Activated T-helper 9 cell treated with anti-CD3 and anti-CD28 coated beads, Interleukin-2, amount 50 U/mL, for 16 hours (primary cell): ENCODE measurements around the gene BNC1.
"Not testable (repeated sequence)": the region's sequence is repeated elsewhere in the genome, so short reads cannot be mapped to it uniquely, and the experiment has no call there.

Experiments
- DNase-seq: peaks from one replicate; pipeline ENCODE4 v3.0.0-alpha.2; 2020; ENCODE audit warnings: low read depth

BNC1 gene

DNA sequence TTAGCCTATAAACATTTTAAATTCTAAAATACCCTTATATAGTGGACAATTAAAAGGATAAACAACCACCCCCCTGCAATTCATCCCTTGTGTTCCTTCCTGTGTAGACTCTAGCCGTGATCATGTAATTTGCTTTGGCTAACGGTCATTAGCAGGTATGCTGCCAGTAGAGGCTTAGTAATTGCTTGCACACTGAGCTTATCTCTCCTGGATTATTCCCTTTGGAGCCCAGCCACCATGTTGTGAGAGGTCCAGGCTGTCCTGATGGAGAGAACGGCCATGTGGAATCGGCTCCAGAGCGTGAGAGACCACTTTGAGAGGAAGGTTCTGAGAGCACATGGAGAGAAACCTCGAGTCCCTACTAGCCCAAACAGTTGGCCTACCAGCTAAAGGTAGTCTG lies 11.0 kb upstream of the BNC1 start:
- DNase-seq, result no peak

DNA sequence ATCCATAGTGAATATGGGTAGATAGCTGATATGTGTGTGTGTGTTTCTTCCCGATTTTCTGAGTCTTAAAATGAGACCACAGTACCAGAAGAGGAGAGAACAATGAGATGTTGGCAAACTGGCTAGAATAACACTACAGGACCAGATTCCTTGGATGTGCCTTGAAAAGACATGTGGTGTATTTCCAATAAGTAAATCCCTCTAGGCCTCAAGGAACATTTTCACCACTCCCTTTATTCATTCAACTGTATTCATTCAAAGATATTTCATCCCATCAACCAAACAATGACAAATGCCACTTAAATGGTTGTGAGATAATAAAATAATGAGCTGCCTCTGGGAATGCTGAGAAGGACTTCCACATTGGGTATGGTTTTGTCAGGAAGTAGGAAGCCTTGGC lies 8.7 kb upstream of the BNC1 start:
- DNase-seq, result no peak

DNA sequence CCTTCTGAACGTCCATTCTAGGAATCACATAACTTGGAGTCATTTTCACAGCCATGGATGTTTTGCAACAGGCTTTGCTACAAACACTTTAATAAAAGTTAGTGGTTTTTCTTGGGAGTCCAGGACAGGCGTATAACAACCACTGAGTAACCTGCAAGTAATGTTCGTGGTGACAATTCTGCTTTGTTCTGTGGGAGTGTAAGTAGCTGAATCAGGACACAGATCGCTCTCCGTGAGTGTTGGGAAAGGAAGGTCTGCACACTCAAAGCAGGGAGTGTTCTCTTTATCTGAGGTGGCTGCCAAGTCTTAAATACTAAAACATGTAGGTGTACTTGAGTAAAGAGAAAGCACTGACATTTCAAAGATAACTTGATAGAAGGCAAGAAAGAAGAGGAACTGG lies 7.9 kb upstream of the BNC1 start:
- DNase-seq, result no peak

DNA sequence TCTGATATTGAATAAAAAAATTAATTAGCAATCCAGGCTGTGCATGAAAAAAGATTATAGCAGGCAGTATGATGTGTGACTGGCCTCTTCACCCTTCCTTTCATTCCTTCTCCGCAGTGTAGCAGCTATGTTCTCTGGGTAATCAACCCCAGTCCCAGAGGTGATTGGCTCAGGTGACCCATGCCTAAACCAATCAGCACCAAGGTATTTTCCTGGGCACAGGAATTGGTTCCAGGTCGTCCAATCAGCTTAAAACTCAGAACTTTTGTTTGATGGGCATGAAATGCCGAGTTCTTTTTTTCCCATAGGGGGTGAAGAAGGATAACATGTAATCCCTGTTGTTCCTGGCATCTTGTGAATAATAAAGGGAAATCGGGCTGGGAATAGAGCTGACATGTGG lies 5.8 kb upstream of the BNC1 start:
- DNase-seq, result no peak

DNA sequence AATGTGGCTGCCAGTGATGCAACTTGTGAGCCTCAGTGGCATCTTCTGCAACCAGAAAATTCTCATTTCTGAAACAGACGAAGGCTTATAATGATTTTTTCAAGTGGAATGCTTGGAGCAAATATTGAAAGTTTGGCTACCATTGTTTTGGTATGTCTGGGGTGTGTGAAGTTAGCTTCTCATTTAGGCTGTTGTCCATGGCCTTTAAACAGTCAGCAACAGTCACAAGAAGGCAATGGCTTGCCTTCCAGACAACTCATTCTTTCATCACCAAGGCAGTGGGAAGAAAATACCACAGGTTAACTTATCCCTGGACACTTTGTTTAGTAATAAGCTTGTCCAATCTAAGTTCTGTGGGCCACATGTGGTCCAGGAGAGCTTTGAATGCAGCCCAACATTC lies 4.7 kb upstream of the BNC1 start:
- DNase-seq, result no peak

DNA sequence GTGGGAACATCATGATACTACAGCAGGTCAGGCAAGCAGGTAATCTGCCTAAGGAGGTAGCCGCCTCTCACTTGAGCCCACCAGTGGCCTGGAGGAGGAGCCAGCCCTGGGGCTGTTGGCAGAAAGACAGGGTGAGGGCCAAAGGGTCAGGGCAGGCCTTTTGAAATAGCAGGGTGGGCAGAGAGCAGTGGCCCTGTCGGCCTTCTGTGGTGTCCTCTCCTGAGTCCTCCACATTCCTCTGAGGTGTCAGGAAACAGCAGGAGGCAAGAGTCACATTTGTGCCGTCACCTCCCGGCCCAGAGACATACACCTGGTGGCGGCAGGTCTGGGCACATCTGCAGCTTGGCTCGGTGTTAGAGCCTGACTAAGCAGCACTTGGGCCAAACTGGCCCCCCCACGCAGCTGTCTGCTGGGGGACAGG lies 3.9 kb upstream of the BNC1 start:
- DNase-seq, result no peak

DNA sequence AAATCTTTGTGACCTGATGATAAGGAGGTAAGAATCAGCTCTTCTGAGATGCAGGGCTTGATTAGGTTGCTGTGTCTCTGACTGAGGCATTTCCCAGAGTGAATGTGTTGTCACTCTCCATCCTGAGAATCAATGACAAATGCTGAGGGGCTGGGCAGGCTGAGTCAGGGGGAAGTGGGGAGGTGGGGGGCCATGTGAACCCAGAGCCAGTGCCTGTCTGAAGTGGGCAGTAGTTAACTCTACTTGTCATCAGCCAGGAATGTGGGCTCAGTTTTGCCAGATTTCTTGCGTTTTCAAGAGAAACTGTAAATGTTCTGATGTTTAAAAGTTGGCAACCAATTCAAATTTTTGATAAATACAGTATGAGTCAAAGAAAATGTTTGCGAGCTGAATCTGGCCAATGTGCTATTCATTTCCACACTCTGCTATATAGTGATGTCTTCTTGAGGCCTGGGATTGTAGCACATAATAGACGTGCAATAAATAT lies 3.1 kb upstream of the BNC1 start:
- no peak for DNase-seq

DNA sequence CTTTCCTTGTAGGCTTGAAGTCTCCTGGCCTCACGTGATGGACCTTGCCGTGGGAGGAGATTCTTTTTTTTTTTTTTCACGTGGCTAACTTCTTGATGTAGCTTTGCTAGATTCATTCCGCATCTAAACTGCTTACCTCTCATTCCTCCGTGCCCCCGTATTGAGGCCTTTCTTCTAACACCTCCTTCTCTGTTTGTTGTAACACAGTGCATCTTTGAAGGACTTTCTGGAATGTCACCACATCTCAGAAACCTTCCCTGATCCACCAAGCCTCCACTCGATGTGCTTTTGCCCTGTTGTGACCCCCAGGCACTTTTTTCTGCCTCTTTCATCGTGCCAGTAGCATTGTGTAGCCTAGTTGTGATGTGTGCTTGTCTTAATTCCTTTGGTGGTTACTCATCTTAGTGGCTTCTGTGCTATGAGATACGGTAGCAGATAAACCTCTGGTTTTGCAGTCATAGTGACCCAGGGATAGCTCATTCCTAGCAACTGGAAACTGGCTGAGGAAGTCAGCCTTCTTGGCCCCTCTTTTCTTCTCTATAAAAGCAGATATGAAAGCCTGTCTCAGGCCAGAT lies 1.6 kb upstream of the BNC1 start:
- DNase-seq, result no peak

DNA sequence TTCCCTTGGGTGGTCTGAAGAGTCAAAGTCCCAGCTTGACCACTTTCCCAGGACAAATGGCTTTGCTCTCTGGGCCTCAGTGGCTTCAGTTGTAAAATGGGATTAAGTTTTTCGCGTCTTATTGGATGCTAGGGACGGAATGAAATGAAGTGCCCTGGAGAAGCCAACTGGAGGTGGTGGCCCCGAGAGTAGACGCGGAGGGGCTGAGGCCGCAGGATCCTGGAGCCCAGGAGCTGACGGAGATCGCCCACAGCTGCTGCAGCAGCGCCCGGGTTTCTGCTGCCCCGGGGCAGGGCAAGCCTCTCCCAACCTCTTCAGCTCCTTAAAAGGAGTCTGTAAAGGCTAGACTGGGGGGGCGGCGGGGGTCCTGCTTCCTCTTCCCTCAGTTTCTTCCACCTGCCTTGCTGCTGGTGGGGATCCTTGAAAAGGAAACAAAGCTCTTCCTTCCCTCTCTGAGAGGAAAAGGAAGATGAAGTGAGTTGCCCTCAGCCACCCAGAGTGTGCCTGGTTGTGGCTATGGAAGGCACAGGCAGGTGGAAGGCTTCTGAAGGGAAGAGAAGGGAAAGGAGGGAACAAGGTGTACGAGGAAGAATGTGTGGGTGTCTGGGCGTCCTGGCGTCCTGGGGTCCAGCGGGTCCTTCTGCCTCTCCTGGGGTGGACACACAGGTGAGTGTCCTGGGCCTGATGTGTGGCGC lies 967 bp upstream of the BNC1 start:
- DNase-seq, result no peak

DNA sequence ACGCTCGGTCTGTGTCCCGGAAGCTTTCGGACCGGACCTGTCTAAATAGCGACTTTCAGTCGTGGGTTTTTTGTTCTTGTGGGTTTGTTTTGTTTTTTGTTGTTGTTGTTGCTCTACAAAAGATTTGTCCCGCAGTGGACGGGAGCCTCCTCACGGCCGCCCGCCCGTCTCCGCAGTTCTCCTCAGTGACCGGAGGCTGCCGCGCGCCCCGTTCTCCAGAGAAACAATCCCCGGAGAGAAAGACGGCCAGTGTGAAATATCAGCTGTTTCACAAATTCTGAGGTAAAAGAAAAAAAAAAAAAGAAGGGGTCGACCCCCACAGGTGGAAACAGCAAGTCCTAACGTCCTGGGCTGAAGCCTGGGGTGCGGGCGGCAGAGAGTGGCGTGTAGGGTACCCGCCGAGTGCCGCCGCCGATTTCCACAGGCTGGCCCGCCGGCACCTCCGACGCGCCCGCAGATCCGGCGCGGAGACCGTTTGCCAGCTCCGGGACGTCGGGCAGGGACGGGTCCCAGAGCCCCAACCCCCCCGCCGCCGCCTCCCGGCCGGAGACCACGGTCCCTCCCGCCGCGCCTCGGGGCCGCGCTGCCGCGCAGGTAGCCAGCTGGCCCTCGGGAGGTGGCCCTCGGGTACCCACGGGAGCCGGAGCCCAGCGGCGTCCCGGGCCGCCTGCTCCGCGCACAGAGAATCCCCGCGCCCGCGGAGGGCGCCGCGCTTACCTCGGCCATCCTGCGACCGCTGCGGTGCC lies 478 bp downstream of the BNC1 start:
- no peak for DNase-seq

DNA sequence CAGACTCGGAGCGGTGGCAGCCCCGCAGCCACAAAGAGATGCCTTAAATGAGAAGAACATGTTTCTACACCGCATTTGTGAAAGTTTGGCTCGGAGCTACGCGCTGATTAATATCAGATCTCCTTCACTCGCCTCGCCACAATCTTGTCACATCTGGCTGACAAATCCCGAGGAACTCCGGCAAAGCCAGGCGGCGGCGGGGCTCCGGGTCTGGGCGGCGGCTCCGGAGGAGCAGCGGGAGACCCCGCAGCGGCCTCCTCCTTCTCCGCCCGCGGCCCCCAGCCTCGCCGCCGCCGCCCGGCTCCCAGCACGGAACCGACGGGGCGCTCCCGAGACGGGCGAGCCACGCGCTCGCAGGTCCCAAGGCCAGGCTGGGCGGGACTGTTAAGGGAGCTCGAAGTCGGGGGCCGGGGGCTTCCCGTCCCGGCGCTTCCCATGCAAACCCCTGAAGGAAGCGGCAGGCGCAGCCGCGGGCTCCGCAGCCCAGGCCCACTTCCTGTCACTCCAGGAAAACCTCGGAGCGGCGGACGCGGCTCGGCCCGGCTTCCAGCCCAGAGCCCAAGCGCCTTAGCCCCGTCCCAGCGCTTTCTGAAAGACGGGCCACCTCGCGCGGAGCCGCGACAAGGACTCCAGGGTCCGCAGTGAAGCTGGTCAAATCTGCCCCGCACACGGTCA lies 1.2 kb downstream of the BNC1 start:
- DNase-seq, result no peak

DNA sequence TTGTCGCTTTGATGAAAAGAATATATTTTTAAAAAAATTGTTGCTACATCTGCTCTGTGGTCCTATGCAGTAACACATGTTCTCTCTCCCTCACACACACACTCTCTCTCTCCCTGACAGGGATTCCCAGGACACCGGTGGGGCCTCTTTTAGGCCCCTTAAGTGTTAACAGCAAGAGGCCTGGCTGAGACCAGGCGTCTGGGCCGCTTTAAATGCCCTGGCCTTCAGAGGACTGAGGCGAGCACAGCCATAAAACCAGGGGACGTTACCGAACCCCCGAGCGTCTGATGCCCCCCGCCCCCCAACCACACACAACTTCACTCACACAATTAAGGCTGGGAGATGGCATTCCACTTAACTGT lies 1.7 kb downstream of the BNC1 start:
- no peak for DNase-seq

DNA sequence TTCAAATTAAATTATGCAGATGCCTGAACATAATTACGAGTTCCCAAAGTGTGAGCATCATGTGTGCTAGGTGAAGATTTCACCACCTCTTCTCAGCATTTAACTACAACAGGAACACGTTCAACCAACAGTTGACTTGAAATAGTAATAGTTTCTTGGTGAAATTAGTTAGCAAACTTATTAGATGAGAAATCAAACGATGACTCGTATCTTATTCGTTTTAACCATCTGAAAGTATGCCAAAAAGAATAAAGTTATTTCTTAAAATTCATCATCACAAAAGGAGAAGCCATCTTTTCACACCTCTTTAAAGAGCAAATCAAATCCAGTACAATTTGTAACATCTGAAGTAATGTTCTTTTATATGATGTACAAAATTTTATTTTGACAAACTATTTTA lies 2.3 kb downstream of the BNC1 start:
- no peak for DNase-seq

DNA sequence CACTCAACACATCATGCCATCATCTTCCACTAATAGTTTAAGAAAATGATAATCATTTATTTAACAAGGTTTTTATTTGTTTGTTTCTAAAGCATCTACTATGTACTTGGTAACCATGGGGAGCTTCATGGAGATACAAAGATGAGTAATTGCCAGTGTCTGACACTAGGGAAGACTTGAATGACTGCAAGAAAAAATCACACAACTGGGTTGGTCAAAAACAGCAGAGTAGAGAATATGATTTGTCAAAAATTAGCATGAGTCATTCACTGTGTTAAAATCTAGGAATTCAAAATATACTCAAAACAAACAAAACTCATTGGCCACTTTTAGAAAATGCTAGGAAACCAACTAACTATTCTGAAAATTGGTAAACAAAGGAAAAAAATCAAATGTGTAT lies 6.3 kb downstream of the BNC1 start:
- DNase-seq, result no peak

DNA sequence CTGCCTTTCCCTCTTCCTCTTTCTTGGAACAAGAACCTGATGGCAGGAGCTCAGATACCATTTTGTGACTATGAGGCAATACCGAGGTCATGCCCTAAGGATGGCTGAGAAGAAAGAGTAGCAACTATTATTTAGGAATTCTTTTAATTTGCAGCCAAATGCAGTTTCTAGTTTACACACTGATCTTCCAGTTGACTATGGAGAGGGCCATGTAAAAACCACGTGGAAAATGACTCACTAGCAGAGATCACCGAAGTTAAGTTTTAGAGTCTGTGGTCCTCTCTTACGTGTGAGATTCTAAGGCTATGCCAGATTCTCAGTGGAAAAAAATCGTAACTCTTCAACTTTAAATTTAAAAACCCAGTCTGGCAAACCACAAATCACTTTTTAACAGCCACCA lies 7.8 kb downstream of the BNC1 start:
- DNase-seq, result no peak

DNA sequence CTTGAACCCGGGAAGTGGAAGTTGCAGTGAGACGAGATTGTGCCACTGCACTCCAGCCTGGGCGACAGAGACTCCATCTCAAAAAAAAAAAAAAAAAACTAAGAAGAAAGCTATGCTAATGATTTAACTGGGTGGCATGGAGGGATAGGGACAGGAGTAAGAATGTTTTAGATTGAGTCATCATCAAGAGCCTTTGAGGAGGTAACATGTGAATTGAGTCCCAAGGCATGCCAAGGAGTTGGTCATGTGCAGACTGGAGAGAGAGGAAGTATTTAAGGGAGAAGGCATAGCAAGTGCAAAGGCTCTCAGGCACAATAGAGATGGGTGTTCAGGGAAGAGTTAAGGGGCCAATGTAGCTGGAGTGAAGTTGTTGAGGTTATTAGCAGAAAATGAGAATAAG lies 9.1 kb downstream of the BNC1 start:
- no peak for DNase-seq

DNA sequence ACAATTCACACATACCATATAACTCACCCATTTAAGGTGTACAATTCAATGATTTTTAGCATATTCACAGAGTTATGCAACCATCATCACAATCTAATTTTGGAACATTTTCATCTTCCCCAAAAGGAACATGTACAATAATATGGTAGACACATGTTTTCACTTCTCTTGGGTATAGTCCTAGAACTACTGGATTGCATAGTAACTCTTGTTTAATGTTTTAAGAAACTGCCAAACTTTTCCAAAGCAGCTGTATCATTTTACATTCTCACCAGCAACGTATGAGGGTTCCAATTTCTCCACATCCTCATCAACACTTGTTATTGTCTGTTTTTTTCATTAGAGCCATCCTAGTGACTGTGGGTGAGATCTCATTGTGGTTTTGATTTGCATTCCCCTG lies 14.3 kb downstream of the BNC1 start:
- DNase-seq, result no peak

DNA sequence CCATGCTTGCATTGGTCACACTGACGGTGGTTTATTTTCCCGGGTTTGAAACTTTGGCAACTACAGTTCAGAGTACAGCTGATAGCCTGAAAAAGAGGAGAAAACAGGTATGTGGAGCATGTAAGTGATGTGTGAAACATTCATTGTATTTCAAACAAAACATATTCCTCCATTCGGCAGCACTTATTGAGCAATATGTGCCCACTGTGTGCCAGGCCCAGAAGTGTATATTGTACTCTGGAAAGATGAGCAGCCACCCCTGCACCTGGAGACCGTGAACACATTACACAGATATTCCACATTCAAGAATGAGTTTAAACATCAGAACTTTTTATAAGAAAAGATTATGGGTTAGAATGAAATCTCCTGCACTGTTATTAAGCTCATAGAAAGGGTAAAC lies 16.3 kb downstream of the BNC1 start:
- DNase-seq, result no peak

DNA sequence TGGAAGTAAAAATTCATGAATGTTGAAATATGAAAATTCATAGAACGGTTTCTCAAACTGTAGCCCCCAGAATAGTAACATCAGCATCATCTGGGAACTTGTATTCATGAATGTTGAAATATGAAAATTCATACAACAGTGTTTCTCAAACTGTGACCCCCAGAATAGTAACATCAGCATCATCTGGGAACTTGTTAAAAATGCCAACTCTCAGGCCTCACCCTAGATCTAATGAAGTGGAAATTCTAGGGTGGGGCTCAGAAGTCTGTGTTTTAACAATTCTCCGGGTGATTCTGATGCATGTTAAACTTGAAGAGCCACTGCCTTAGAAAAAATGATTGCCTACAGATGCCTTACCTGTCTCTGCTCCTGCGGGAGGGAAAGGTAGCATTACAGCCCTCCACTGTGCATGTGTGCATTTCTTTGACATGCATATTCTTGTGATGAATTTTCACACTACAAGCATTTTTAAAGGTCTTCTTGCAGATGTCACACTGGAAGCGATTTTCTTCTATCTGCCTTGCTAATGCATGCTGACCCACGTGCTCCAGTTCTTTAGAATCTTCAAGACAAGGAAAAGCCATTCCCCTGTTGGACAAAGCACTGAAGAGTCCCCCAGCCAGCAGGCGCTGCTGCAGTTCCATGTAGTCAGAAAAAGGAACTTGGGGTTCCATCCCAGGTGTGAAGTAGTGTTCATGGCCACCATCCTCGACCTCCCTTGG lies 21.7 kb downstream of the BNC1 start:
- no peak for DNase-seq

DNA sequence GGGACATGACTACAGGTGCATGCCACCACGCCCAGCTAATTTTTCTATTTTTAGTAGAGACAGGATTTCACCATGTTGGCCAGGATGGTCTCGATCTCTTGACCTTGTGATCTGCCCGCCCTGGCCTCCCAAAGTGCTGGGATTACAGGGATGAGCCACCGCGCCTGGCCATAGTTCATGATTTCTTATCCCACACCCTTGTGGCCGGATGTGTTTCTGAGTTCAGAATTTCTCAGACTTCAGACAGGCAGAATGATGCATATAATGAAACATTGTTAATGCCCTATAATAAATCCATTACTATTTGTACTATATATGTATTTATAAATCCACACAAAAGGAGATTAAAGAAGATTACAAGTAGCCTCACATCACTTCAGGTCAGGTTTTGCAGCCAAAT lies 22.3 kb downstream of the BNC1 start:
- DNase-seq, result not testable (repeated sequence)

DNA sequence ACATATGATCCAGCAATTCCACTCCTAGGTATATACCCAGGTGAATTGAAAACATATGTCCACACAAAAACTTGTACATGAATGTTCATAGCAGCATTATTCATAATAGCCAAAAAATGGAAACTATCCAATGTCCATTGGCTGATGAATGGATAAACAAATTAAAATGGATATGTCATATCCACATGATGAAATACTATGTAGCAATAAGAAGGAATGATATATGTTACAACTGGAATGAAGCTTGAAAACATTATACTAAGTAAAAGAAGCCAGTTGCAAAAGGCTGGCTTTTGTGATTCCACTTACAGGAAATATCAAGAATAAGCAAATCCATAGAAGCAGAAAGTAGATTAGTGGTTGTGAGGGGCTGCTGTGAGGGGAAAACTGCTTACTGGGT lies 33.7 kb downstream of the BNC1 start:
- no peak for DNase-seq

DNA sequence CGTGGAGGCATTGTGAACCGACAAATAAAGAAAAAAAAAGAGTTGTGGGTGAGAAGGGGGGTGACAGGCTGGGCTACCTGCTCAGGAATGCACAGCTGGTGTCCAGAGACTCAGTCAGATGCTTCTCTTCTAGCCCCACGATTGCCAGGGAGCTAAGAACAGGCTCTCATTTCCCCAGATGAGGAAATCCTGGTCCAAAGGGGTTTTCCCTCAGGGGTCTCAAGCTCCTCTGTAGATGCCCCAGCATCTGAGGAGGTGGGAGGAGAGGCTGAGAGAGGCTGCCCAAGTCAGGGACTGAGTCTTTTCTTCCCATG lies 35.5 kb downstream of the BNC1 start:
- DNase-seq, result no peak
